NK-92 treated with Interleukin-12 subunit alpha and Interleukin-12 subunit beta, amount 100 ng/mL, for 24 hours (cell line): ENCODE measurements around the gene VTN.

Source experiments
- DNase-seq: peaks from one replicate; lab custom pipeline; 2025; lab: John Stamatoyannopoulos, UW

Gene VTN

GRCh38 chr17:28370035-28370743, at the start of gene VTN:
TSS of gene VTN (minus strand) at chr17:28370307. CDS start at chr17:28370203, 104 bp downstream.
- DNase-seq: no peak

GRCh38 chr17:28416703-28417311, 46.7 kb upstream of the VTN start:
- peak; percentile 3 for DNase-seq

- no peak for DNase-seq
These were observed 45.8 kb upstream of the VTN start for GRCh38 chr17:28415886-28416285.

GRCh38 chr17:28413804-28414203, 43.7 kb upstream of the VTN start:
- no peak for DNase-seq

- no peak for DNase-seq
These were observed 42.0 kb upstream of the VTN start for GRCh38 chr17:28412099-28412498.

- DNase-seq: no peak
These were observed 37.8 kb upstream of the VTN start for GRCh38 chr17:28407974-28408306.

GRCh38 chr17:28407130-28407973, 37.2 kb upstream of the VTN start:
- no peak for DNase-seq

GRCh38 chr17:28406473-28406814, 36.3 kb upstream of the VTN start:
- no peak for DNase-seq

GRCh38 chr17:28405632-28406472, 35.7 kb upstream of the VTN start, which contains the start of gene SLC46A1:
TSS of gene SLC46A1 (minus strand) at chr17:28406212. CDS start at chr17:28406114, 98 bp downstream.
- DNase-seq: no peak

- DNase-seq: no peak
These were observed 34.9 kb upstream of the VTN start for GRCh38 chr17:28404812-28405570.

GRCh38 chr17:28404461-28404811, 34.3 kb upstream of the VTN start:
- no peak for DNase-seq

- no peak for DNase-seq
These were observed 33.9 kb upstream of the VTN start for GRCh38 chr17:28404007-28404406.

GRCh38 chr17:28402844-28403243, 32.7 kb upstream of the VTN start:
- DNase-seq: no peak

- no peak for DNase-seq
These were observed 32.1 kb upstream of the VTN start for GRCh38 chr17:28402224-28402630.

- no peak for DNase-seq
These were observed 29.7 kb upstream of the VTN start for GRCh38 chr17:28399808-28400207.

- DNase-seq: no peak
These were observed 28.3 kb upstream of the VTN start for GRCh38 chr17:28398280-28398981.

GRCh38 chr17:28397687-28398279, 27.7 kb upstream of the VTN start:
- DNase-seq: no peak

- no peak for DNase-seq
These were observed 27.2 kb upstream of the VTN start for GRCh38 chr17:28397275-28397674.

- DNase-seq: no peak
These were observed 26.6 kb upstream of the VTN start for GRCh38 chr17:28396635-28397239.

GRCh38 chr17:28395968-28396367, 25.9 kb upstream of the VTN start:
- DNase-seq: no peak
